Sigmoid colon (tissue), 3 donors: ENCODE results near the gene LPCAT2.

Experiments
- POLR2A ChIP-seq, 2 donors: fragments of 450-650 bp; IDR thresholded peaks; one replicate each; pipeline ENCODE4 v1.6.1; 2016; ENCODE audit warnings: antibody characterized with exemption in 2 of 2, mild to moderate bottlenecking in 2 of 2, moderate library complexity in 2 of 2
- TF ChIP-seq, protein P1 (sequence below), 4 experiments: fragments of 450-650 bp in 3 of 4; fragments of 200-600 bp in 1 of 4; IDR thresholded peaks; one replicate each; pipeline ENCODE4 v1.5.1; 2016 to 2019; ENCODE audit warnings: antibody characterized with exemption in 4 of 4, mild to moderate bottlenecking in 3 of 4, moderate library complexity in 2 of 4

DNA sequence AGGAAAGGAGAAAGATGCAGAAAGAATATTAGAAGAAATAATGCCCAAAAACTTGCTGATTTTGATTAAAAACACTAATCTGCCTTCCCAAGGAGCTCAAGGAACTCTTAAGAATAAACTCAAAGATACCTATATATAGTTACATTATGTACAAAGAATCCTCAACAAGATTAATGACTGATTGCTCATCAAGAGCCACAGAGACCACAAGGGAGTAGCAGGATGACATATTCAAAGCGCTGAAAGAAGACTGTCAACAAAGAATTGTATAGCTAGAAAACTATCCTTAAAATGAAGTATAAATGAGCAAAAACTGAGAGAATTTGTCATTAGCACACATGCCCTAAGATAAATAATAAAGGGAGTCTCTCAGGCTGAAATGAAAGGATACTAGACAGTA, 6.2 kb downstream of the LPCAT2 start:
- TF ChIP-seq, protein P1, sequence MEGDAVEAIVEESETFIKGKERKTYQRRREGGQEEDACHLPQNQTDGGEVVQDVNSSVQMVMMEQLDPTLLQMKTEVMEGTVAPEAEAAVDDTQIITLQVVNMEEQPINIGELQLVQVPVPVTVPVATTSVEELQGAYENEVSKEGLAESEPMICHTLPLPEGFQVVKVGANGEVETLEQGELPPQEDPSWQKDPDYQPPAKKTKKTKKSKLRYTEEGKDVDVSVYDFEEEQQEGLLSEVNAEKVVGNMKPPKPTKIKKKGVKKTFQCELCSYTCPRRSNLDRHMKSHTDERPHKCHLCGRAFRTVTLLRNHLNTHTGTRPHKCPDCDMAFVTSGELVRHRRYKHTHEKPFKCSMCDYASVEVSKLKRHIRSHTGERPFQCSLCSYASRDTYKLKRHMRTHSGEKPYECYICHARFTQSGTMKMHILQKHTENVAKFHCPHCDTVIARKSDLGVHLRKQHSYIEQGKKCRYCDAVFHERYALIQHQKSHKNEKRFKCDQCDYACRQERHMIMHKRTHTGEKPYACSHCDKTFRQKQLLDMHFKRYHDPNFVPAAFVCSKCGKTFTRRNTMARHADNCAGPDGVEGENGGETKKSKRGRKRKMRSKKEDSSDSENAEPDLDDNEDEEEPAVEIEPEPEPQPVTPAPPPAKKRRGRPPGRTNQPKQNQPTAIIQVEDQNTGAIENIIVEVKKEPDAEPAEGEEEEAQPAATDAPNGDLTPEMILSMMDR (IDR thresholded peaks at IDR 0.05), result no peak
- no peak for TF ChIP-seq POLR2A (IDR thresholded peaks at IDR 0.05)
